ENCODE measurements around the gene SMARCB1. TPM values are rescaled to one million over a fixed set of nuclear protein-coding genes. Genes with fewer than 3 reads are reported as not detected.

SMARCB1 gene
- polyA plus RNA-seq, 1 donor (not counting 4 experiments of a cell fraction or from before 2014, with no cell fraction given) = 95.2 TPM

GRCh38 chr22:23759566-23759965, 27.2 kb upstream of the SMARCB1 start:
- Histone ChIP-seq H3K27me3 (ENCODE audit: control insufficient read depth, extremely low read depth, insufficient read depth, low read length) (no peaks in the 10 kb centered on the region), H3K4me1 (ENCODE audit: control insufficient read depth, extremely low read depth, insufficient read depth, low read length) (no peaks in the 10 kb centered on the region), H3K36me3 (ENCODE audit: control insufficient read depth in 2 of 2, extremely low read depth in 1 of 2, insufficient read depth in 2 of 2, low read length in 2 of 2) (no peaks in the 10 kb centered on the region), H3K4me2 (ENCODE audit: control insufficient read depth, extremely low read depth, insufficient read depth, low read depth, low read length) (no peak overlapping the region), H3K9ac (ENCODE audit: control insufficient read depth, extremely low read depth, insufficient read depth, low read length) (no peak overlapping the region), H3K9me3 (ENCODE audit: control insufficient read depth, low read depth, low read length) (no peaks in the 10 kb centered on the region), H3K4me3 (ENCODE audit: control insufficient read depth in 2 of 3, extremely low read depth in 1 of 3, insufficient read depth in 2 of 3, low read depth in 1 of 3, low read length in 3 of 3) (no peak overlapping the region), H3K9me1 (ENCODE audit: control insufficient read depth, extremely low read depth, insufficient read depth, low read length) (no peaks in the 10 kb centered on the region), H2AFZ (ENCODE audit: control insufficient read depth, low read length) (no peak overlapping the region), H3K27ac (ENCODE audit: control insufficient read depth, insufficient read depth, low read length) (no peak overlapping the region), H4K20me1 (ENCODE audit: control insufficient read depth, extremely low read depth, insufficient read depth, low read length) (no peaks in the 10 kb centered on the region), H3K79me2 (ENCODE audit: control insufficient read depth, insufficient read depth, low read length) (no peaks in the 10 kb centered on the region)
- no peak for DNase-seq (ENCODE audit: low read depth, low spot score)
- dilution Hi-C loops (cut with MboI; ENCODE audit: extremely low pct_ligation_motif_present, low sequenced_read_pairs) = no loop called here
- no peak for TF ChIP-seq CTCF (optimal IDR thresholded peaks at IDR 0.05 in 1 of 3, IDR thresholded peaks at IDR 0.05 in 1 of 3, conservative IDR thresholded peaks at IDR 0.05 in 1 of 3; ENCODE audit: extremely low read depth in 1 of 3, insufficient read depth in 2 of 3, low read length in 3 of 3)
- TF ChIP-seq EZH2 (IDR thresholded peaks at IDR 0.05; ENCODE audit: low read length) = no peak
- no peak for FAIRE-seq

- Histone ChIP-seq H3K9ac (ENCODE audit: control insufficient read depth, extremely low read depth, insufficient read depth, low read length) (no peak overlapping the region), H3K79me2 (ENCODE audit: control insufficient read depth, insufficient read depth, low read length) (no peaks in the 10 kb centered on the region), H3K27me3 (ENCODE audit: control insufficient read depth, extremely low read depth, insufficient read depth, low read length) (no peaks in the 10 kb centered on the region), H4K20me1 (ENCODE audit: control insufficient read depth, extremely low read depth, insufficient read depth, low read length) (no peaks in the 10 kb centered on the region), H3K4me2 (ENCODE audit: control insufficient read depth, extremely low read depth, insufficient read depth, low read depth, low read length) (no peak overlapping the region), H3K4me1 (ENCODE audit: control insufficient read depth, extremely low read depth, insufficient read depth, low read length) (no peaks in the 10 kb centered on the region), H2AFZ (ENCODE audit: control insufficient read depth, low read length) (no peak overlapping the region), H3K27ac (ENCODE audit: control insufficient read depth, insufficient read depth, low read length) (no peak overlapping the region), H3K9me3 (ENCODE audit: control insufficient read depth, low read depth, low read length) (no peaks in the 10 kb centered on the region), H3K9me1 (ENCODE audit: control insufficient read depth, extremely low read depth, insufficient read depth, low read length) (no peaks in the 10 kb centered on the region), H3K36me3 (ENCODE audit: control insufficient read depth in 2 of 2, extremely low read depth in 1 of 2, insufficient read depth in 2 of 2, low read length in 2 of 2) (no peaks in the 10 kb centered on the region), H3K4me3 (ENCODE audit: control insufficient read depth in 2 of 3, extremely low read depth in 1 of 3, insufficient read depth in 2 of 3, low read depth in 1 of 3, low read length in 3 of 3) (no peak overlapping the region)
- DNase-seq (ENCODE audit: low read depth, low spot score) = no peak
- dilution Hi-C loops (cut with MboI; ENCODE audit: extremely low pct_ligation_motif_present, low sequenced_read_pairs) = no loop called here
- FAIRE-seq = no peak
- TF ChIP-seq EZH2 (IDR thresholded peaks at IDR 0.05; ENCODE audit: low read length) = no peak
- no peak for TF ChIP-seq CTCF (optimal IDR thresholded peaks at IDR 0.05 in 1 of 3, IDR thresholded peaks at IDR 0.05 in 1 of 3, conservative IDR thresholded peaks at IDR 0.05 in 1 of 3; ENCODE audit: extremely low read depth in 1 of 3, insufficient read depth in 2 of 3, low read length in 3 of 3)
Measured at GRCh38 chr22:23760056-23760455, 26.7 kb upstream of the SMARCB1 start.

Measured in keratinocyte (primary cell).